ENCODE results near the gene TAF1.
A peak's percentile ranks its signal among the peaks of the same experiment; 100 is the strongest.
"Not testable (repeated sequence)": the region's sequence is repeated elsewhere in the genome, so short reads cannot be mapped to it uniquely, and the experiment has no call there.

The TAF1 gene

DNA sequence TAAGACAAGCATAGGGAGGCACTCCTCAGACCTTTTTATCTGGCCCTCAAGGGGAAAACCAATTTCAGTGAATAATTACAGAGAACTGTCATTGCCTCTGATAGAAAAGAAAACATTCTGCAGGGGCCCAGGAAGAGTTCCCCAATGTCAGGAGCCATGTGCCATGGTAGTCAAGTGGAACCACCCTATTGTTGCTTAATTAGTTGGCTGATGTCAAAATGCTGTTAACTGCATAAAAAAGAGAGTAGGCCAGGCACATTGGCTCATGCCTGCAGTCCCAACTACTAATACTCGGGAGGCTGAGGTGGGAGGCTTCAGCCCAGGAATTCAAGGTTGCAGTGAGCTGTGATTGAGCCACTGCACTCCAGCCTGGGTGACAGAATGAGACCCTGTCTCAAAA lies 138.2 kb downstream of the TAF1 start:
- no peak for DNase-seq

DNA sequence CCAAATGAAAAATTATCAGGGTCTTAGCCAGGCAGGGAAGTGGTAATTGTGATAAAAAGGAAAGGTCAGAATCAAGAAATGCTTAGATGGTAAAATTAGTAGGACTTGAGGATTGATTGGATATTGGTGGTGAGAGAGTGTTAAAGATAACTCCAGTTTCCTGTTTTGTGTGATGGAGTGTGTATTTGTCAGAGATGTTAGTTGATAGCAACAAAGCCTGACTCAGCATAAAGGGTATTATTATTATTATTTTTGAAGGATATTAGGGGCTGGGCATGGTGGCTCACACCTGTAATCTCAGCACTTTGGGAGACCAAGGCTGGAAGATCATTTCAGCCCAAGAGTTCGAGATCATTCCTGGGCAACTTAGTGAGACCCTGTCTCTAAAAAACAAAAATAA lies 143.1 kb downstream of the TAF1 start:
- no peak for DNase-seq

GRCh38 chrX:71510161-71510560 lies 144.0 kb downstream of the TAF1 start:
- no peak for DNase-seq

DNA sequence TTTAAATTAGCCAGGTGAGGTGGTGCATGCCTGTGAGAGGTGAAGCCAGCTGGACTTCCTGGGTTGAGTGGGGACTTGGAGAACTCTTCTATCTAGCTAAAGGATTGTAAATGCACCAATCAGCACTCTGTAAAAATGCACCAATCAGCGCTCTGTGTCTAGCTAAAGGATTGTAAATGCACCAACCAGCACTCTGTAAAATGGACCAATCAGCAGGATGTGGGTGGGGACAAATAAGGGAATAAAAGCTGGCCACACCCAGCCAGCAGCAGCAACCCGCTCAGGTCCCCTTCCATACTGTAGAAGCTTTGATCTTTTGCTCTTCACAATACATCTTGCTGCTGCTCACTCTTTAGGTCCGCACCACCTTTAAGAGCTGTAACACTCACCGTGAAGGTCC lies 147.6 kb downstream of the TAF1 start:
- DNase-seq: not testable (repeated sequence)

DNA sequence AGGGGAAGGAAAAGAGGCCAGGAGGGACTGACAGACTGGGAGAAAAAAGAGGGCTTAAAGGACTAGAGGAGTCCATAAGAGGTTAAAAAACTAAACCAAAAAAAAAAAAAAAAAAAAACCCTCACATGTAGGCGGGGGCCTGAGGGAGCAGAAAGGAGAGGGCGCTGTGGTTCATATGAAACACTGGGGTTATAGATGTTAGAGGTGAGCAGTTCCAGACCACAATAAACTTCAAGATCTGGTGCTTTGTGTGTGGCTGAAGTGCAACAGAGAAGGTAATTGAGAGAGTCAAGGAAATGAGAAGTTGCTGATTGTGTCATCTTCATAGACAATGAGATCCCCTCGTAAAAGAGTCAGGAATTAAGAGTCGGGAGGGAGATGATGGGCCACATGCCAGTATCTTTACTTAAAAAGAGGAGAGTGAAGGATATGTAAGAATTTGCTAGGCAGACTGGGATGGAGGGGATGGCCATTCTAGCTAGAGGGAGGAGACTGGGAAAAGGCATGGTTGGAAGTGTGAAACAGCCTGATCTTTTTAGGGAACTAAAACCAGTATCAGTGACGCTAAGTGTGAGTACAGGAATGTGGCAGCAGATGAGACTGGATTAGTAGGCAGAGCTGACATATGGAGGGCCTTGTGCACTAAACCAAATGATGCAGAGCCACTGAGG lies 148.3 kb downstream of the TAF1 start:
- peak; percentile 10 for DNase-seq

GRCh38 chrX:71515038-71515396 lies 148.9 kb downstream of the TAF1 start:
- DNase-seq: no peak

Measured in activated effector memory CD4-positive, alpha-beta T cell treated with Interleukin-2 at 50 U/mL for 16 hours (primary cell).